GM21619 (cell line): Measurements from ENCODE around the gene GGA2.
"Not testable (repeated sequence)": the region's sequence is repeated elsewhere in the genome, so short reads cannot be mapped to it uniquely, and the experiment has no call there.

Experiments used
- ATAC-seq: cut with Tn5 transposase; IDR thresholded peaks from one replicate; pipeline ENCODE4 v1.9.1; 2021; ENCODE audit not compliant: unreplicated experiment

The GGA2 gene

DNA sequence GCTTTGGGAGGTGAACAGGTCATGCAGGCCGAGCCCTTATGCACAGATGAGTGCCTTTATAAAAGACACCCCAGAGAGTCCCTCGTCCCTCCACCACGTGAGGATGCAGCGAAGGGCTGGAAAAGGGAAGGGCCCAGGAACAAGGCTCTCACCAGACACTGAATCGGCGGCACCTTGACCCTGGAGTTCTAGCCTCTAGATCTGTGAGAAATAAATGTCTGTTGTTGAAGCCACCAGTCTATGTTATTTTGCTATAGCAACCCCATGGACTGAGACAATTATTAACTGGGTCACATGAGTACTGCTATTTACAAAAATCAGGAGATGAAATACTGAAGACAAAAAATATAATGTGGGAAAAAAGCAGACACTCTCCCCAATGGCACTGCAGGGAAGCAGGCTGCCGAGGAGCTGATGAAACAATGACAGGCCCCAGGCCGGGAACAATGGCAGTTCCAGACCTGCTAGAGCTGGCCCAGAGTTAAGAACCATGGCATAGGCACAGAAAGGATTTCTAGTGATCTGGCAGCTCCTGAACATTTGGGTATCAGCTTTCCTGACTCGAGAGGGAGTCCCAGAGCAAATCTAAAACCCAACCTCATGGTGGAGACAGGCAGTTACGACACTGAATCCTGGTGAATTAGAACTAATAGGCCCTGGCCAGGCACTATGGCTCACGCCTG is 17.8 kb upstream of the GGA2 start:
- no peak for ATAC-seq

DNA sequence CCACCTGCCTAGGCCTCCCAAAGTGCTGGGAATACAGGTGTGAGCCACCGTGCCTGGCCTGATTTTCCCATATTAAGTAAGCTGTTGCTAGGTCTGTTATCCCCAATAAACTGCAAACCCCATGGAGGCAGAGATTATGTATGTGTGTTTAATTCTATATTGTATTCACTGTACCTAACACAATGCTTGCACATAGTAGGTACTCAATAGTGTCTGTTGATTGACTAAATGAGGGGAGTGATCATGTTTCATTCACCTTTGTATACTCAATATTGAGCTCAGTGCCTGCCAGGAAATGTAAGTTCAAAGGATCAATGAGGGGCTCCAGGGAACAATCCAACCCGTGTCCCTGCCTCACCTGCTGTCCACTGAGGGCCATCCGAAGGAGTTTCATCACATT is 14.6 kb upstream of the GGA2 start:
- no peak for ATAC-seq

DNA sequence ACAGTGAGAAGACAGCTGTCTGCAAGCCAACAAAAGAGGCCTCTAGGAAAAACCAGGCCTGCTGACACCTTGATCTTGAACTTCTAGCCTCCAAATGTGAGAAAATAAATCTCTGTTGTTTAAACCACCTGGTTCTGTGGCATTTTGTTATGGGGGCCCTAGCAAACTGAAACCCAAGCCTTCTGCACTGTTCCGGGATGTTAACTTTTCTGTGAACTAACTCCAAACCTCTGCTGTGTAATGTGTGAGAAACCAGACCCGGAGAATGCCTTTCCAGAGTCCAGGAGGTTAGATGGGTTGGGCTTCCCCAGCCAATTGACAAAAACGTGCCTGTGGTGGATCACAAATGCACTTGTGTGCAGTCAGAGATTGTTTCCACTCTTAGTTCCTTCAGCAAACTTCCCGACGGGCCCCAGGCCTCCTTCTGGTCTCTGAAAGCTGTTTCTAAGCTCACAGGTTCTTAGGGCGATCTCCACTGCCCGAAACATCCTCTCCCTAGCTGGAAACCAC is 13.6 kb upstream of the GGA2 start:
- ATAC-seq, result no peak

DNA sequence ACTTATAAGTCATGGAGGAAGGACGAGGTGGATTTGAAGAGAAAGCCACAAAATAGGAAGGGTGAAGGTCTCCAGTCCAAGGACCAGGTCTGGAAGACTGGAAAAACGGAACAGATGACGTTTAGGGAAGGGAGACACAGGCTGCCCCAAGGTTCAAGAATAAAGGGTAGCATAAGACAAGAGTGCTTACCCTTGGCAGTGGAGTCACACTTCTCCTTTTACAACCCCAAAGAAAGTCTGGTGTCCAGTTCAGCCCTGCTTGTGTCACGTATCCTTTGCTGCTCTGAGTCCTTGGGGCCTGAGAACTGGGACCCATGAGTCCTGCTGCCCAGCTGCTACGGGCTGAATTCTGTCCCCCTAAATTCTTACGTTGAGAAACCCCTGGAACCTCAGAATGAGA is 13.0 kb upstream of the GGA2 start:
- no peak for ATAC-seq

DNA sequence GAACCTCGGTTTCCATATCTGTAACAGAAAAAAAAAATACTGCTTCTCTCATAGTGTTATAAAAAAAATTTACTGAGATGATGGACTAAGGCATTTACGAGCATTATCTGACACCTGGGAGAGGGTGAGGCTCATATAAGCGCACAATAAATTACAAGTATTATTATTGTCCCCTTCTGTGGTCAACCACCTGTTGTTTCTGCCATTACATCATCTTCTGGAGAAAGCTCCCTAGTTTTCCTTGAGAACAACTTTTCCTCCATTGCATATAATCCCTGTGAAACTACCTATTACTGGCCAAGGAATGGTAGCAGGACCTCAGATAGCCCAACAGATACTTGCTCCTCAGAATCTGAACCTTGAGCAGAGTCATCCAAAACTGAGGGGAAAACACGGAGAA is 11.7 kb upstream of the GGA2 start:
- no peak for ATAC-seq

DNA sequence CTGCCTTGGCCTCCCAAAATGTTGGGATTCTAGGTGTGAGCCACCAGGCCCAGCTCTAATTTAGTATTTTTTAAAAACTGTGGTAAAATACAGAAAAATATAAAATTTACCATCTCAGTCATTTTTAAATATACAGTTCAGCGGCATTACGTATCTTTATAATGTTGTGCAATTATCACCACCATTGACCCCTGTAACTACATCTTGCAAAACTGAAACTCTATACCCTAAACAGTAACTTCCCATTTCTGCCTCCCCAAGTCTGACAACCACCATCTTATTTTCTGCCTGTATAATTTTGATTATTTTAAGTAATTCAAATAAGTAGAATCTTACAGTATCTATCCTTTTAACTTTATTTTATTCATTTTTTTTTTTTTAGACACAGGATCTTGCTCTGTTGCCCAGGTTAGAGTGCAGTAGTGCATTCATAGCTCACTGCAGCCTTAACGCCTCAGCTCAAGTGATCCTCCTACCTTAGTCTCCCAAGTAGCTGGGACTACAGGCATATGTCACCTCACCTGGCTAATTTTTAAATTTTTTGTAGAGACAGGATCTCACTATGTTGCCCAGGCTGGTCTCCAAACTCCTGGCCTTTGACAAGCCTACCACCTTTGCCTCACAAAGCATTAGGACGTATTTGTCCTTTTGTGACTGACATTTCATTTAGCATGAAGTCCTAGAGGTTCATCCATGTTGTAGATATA is 10.9 kb upstream of the GGA2 start:
- ATAC-seq, result no peak

DNA sequence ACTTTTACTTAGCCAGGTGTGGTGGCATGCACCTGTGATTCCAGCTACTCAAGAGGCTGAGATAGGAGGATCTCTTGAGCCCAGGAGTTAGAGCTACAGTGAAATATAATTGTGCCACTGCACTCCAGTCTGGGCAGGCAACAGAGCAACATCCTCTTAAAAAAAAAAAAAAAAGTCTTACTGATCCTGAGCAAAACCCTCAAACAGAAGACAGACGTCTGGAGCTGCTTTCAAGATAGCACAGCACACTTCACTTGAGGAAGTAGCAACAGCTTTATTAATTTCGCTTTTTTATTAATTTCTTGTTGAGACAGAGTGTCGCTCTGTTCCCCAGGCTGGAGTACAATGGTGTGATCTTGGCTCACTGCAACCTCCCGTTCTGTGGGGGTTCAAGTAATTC is 10.2 kb upstream of the GGA2 start:
- ATAC-seq, result no peak

DNA sequence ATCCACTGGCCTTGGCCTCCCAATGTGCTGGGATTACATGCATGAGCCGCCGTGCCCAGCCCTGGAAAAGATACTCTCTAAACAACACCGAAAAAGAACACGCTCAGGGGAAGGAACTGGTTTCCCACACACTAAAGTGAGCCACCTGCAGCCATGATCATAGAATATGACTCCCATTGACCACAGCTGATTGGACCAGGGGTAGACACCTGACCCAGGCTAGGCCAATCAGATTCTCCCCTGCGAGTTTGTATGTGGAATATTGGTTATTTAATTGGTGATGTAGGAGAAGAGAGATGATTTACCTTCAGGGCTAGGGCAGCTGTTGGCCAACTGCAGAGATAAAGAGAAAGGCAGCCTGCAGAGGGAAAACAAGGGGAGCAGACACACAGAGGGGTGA is 9.0 kb upstream of the GGA2 start:
- ATAC-seq, result no peak

DNA sequence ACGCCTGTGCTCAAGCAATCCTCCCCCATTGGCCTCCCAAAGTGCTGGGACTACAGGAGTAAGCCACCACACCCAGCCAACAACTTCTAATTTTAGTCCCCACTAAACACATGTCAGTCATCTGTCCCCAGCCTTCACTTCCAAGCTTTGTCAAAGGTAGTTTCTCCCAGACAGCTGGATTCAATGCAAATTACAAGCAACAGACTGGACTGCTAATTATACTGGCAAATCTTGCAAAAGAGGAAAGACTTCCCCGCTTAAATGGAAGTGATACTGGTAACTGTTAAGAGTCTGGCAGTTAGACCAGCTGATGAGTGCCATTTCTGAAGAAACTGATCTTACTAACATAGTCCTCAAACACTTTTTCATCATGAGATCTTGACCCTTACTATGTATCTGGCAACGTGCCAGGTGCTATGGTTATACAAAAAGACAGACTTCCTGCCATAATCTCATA is 8.2 kb upstream of the GGA2 start:
- ATAC-seq, result no peak

DNA sequence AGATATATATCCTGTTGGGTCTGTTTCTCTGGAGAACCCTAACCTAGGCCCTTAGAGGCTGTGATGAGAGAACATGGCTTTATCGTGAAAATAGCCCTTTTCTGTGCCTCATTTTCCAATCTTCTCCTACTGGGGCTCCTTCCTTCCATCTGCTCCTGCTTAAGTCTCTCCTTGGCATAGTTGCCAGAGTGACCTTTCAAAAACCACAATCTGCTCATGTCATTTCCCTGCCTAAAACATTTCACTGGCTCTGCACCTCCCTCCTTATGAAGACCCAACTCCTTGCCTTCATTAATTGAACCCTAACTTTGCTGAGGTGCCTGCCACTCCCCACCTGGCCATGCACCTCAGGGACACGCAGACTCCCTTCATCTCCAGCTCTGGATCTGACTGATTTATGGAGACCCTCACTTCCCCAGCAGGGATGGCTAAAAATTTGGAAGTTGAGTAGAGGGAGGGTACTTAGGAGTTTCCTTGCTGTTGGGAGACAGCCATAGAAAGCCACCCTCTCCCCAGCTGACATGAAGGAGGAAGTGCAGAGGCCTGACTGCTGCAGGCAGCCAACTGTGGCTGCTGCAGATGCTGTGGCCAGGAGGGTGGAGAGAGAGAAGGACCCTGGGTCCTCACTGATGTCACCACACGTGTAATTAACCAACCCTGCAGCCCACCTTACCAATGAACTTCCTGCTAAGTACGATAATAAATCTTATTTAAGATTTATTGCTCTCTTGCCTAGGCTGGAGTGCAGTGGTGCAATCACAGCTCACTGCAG is 6.3 kb upstream of the GGA2 start:
- ATAC-seq, result no peak

DNA sequence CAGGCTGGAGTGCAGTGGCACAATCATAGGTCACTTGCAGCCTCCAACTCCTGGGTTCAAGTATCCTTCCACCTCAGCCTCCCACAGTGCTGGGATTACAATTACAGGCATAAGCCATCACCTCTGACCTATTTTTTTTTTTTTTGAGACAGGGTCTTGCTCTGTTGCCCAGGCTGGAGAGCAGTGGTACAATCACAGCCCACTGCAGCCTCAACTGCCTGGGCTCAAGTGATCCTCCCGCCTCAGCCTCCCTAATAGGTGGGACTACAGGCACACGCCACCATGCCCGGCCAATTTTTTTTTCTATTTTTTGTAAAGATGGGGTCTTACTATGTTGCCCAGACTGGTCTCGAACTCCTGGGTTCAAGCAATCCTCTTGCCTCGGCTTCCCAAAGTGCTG is 5.6 kb upstream of the GGA2 start:
- no peak for ATAC-seq

DNA sequence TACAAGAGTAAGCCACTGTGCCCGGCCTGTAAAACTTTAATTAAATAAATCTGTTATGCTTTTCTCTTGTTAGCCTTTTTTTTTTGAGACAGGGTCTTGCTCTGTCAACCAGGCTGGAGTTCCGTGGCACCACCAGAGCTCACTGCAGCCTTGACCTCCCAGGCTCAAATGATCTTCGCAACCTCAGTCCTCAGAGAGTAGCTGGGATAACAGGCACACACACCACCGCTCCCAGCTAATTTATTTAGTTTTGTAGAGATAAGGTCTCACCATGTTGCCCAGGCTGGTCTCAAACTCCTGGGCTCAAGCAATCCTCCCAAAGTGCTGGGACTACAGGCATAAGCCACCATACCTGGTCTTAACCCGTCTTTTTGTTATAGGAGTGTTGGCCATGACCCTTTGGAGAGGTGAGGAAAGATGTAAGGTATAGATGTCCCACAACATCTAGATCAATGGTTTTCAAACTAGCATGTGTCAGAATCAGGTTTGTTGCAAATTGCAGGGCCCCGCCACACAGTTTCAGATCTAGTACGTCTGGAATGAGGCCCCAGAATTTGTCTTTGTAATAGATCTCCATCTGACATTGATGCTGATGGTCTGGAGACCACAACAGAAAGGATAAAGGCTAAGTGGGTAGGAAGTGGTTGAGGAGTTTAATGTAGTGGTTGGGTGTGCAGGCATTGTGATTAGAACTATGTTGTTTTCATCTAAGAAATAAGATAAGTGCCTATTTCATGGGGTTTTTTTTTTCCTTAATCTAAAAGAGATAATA is 4.3 kb upstream of the GGA2 start:
- no peak for ATAC-seq

DNA sequence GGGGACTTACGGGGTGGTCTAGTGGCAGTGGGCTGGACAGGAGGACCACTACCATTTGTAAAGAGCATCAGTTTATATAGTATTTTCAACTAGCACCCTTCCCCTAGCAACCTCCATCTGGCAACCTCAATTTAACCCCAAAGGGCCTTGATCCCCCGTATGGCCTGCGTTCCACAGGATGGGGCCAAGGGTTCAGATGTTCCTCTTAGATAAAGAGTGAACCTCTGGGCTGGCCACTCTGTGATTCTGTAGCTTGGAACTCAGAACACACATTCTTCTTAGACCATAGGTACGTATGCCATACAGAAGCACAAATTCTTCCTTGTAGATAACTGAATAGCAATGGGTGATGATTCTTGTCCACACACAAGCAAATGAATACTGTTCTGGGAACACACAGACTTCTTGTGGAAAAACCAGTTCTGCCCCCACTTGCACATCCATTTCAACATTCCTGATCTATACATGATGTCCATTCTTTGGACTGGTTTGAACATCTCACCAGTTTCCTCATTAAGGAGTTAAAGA is 1.9 kb upstream of the GGA2 start:
- ATAC-seq, result no peak

DNA sequence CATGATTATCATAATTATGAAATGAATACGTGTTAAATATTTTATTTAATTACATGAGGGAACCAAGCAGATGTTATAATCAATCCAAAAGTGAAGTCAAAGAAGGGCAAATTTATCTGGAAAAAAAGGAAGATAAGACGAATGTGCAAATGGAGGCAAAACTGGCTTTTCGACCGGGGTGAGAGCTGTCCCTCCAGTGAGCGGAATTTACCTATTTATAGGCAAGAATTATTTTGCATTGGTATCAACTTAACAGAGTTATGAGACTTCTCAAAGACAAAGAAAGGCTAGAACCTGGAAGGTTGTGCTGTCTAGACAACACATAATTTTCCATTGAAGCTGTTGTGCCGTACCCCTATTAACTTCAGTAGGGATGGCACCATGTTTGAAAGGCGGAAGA is 1.4 kb upstream of the GGA2 start:
- no peak for ATAC-seq

DNA sequence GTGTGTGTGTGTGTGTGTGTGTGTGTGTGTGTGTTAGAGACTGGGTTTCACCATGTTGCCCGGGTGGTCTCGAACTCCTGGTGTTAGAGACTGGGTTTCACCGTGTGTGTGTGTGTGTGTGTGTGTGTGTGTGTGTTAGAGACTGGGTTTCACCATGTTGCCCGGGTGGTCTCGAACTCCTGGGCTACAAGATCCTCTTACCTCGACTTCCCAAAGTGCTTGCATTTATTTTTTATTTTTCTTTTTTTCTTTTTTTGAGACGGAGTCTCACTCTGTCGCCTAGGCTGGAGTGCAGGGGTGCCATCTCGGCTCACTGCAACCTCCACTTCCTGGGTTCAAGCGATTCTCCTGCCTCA is 599 bp upstream of the GGA2 start:
- ATAC-seq, result not testable (repeated sequence)

DNA sequence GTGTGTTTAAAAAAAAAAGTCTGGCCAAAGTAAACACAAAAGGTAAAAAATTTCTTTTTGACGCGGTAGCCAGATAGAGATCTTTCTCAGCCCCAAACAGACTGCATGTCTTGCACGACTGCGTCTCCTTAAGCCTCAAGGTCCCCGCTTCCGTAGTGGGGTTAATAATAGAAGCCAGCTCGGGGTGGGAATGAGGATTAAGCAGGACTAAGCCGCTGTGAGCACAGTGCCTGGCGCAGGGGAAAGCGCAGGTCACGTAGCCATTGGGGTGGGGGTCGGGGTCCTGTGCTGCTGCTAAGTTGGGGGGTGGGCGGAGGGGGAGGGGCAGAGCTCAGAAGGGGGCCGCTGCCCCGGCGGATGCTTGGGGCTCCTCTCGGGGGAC is 521 bp downstream of the GGA2 start:
- ATAC-seq, result peak; percentile 10

DNA sequence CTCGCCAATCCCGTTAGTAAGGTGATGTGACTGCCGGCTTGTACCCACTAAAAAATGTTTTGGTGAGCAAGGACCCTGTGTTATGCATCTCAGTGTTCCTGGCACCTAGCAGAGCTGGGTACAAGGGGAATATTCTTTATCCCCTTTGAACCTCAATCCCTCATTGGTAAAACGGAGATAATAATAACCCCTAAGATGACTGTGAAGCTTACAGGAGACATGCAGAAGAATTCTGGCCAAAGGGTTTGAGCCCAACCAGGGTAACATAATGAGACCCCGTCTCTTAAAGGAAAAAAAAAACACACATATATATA is 896 bp downstream of the GGA2 start:
- ATAC-seq, result no peak

DNA sequence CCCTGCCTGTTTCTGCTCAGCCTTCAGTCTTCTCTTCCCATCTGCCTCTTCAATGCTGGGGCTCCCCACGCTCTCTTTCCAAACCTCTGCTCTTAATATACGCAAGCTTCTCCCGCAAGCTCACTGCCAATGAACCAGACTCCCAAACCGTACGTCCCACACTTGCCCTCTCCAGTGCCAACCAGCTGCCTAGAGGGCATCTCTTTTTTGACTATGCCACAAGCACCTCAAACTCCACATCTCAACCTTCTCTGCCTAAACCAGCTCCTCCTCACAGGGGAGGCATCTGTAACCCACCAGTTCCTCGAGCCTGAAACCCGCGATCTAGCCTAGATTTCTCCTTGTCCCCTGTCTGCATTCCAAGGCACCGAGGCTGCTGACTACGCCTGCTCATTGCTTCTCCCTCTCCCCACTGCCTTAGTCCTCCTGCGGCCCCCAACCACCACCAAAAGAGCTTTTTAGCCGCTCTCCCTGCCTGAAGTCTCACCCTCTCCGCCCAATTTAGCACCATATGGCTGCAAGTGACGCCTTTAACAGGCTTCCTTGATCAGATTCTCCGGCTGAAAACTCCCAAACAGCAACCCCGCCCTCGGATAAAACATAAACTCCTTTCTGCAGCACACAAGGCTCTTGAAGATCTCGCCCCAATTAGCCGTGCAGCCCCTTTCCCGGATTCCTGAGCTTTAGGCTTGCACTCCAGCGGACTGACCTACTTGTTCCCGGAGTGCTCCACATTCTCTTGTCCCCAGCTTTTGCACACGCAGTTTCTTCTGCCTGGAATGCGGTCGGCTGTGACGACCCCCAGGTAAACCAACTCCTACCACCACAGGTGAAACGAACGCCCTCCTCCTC is 1.5 kb downstream of the GGA2 start:
- ATAC-seq, result no peak

DNA sequence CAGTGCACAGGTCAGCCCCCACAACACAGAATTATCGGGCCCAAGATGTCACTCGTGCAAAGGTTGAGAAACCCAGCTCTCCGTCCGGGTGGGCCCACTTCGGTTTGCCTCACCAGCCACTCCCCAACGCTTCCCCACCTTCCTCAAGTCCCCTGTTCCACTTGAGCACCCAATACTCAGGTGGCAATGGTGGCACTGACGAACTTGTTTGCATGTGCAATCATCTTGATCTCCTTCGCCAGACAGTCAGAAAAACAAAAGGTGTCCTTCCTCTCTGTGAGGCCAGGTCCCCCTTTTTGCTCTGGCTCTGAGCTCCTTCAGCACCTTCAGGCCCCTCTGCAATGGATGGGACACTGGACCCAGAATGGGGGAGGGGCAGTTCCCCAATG is 3.7 kb downstream of the GGA2 start:
- no peak for ATAC-seq
